Epithelial cell of esophagus (primary cell): ENCODE results near the gene ANKRD50.
A peak's percentile ranks its signal among the peaks of the same experiment; 100 is the strongest.

ENCODE experiments used
- DNase-seq: peaks from one replicate; pipeline ENCODE4 v3.0.0; 2010; ENCODE audit warnings: low read depth
- H3K4me3 ChIP-seq: 2 replicates; pipeline ENCODE4 v1.5.1; 2011; ENCODE audit warnings: mild to moderate bottlenecking, low read length, control low read depth
- TF ChIP-seq, protein P1 (sequence below): IDR thresholded peaks from 2 replicates; pipeline ENCODE4 v1.5.1; 2011; ENCODE audit warnings: low read depth, mild to moderate bottlenecking, low read length, control low read depth, inconsistent platforms; ENCODE audit not compliant: insufficient read depth; ENCODE audit errors: missing control alignments

Gene ANKRD50

GRCh38 chr4:124682384-124682783 is 30.1 kb downstream of the ANKRD50 start:
- H3K4me3 ChIP-seq, result no peak overlapping the region
- DNase-seq, result no peak
- TF ChIP-seq, protein P1, sequence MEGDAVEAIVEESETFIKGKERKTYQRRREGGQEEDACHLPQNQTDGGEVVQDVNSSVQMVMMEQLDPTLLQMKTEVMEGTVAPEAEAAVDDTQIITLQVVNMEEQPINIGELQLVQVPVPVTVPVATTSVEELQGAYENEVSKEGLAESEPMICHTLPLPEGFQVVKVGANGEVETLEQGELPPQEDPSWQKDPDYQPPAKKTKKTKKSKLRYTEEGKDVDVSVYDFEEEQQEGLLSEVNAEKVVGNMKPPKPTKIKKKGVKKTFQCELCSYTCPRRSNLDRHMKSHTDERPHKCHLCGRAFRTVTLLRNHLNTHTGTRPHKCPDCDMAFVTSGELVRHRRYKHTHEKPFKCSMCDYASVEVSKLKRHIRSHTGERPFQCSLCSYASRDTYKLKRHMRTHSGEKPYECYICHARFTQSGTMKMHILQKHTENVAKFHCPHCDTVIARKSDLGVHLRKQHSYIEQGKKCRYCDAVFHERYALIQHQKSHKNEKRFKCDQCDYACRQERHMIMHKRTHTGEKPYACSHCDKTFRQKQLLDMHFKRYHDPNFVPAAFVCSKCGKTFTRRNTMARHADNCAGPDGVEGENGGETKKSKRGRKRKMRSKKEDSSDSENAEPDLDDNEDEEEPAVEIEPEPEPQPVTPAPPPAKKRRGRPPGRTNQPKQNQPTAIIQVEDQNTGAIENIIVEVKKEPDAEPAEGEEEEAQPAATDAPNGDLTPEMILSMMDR, result no peak

DNA sequence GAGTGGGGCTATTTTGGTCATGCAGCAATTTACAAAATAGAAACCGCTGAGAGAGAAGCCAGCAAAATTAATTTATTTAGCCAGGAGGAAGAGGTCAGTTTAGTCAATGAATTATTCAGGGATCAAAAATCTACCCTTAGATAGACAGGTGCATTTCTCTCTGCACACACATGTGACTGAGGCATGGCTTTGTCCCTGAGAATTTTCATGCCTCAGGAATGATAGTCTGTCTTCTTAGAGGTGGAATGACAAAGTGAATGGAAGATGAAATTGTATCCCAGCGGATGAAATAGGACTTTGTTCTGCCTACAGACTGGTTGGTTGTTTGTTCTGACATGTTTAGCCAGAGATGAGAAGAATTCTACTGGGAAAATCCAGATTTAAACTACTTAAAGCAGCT is 46.0 kb downstream of the ANKRD50 start:
- no peak for DNase-seq
- H3K4me3 ChIP-seq, result no peak overlapping the region
- TF ChIP-seq, protein P1, result no peak

DNA sequence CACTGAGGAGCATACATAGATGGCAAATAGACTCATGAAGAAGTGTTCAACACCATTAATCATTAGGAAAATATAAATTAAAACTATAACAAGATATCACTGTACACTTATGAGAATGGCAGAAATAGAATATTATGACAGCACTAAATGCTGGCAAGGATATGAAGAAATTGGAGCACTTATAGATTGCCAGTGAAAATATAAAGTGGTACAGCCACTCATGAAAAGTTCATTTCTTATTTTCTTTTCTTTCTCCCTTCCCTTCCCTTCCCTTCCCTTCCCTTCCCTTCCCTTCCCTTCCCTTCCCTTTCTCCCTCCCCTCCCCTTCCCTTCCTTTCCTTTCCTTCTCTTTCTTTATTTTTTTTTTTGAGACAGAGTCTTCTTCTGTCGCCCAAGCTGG is 53.7 kb downstream of the ANKRD50 start:
- TF ChIP-seq, protein P1, result no peak
- DNase-seq, result no peak
- H3K4me3 ChIP-seq, result no peak overlapping the region

DNA sequence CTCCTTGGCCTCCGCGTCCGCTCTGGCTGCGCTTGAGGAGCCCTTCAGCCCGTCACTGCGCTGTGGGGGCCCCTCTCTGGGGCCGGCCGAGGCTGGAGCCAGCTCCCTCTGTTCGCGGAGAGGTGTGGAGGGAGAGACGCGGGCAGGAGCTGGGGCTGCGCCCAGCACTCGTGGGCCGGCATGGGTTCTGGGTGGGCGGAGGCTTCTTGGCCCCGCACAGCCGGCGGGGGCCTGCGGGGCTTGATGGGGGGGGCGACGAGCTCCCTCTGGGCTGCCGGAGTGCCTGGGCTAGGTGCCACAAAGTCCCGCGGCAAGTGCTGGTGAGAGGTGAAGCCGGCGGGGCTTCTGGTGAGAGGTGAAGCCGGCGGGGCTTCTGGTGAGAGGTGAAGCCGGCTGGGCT is 61.9 kb downstream of the ANKRD50 start:
- DNase-seq, result no peak
- TF ChIP-seq, protein P1, result no peak
- H3K4me3 ChIP-seq, result no peak overlapping the region

DNA sequence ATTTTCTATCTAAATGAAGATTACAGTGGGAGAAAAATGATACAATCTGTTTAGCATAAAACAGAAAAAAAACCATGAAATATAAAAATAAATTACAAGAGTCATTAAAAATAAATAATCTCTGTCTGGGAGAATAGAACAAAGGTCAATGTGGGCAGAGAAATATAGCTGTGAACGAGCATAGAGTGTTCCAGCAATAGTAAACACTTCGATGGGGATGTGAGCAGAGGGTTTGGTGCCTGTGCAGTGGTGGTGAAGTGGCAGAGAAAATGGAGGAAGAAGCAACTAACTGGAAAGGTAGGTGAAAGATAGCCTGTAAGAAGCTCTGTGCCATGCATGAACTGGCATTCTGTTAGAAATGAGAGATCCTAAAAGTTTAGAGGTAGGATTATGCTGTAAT is 64.9 kb downstream of the ANKRD50 start:
- no peak for DNase-seq
- no peak overlapping the region for H3K4me3 ChIP-seq
- TF ChIP-seq, protein P1, result no peak

DNA sequence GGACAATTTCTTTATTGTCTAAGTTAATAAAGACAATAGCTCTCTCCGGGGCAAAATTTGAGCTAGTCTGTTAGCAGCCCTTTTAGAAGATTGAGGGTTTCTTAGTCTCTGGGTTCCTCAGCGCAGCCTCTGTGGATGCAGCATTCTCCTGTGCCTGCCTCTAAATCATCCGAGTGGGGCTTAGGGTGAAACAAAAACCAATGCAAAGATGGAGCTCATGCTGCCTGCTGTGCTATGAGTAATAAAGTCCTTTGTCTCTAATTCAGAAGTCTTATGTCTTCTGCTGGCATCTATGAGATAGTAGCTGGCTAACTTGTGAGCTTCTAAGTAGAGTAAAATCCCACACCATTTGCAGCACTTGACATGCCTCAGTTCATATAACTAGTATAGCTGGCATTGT is 67.9 kb downstream of the ANKRD50 start:
- H3K4me3 ChIP-seq, result no peak overlapping the region
- TF ChIP-seq, protein P1, result no peak
- no peak for DNase-seq

GRCh38 chr4:124642846-124643245 is 69.7 kb downstream of the ANKRD50 start:
- H3K4me3 ChIP-seq, result peak overlapping the region; percentile 5
- TF ChIP-seq, protein P1, result no peak
- DNase-seq, result peak; percentile 52
